ENCODE results near the gene CCP110.

The CCP110 gene, protein sequence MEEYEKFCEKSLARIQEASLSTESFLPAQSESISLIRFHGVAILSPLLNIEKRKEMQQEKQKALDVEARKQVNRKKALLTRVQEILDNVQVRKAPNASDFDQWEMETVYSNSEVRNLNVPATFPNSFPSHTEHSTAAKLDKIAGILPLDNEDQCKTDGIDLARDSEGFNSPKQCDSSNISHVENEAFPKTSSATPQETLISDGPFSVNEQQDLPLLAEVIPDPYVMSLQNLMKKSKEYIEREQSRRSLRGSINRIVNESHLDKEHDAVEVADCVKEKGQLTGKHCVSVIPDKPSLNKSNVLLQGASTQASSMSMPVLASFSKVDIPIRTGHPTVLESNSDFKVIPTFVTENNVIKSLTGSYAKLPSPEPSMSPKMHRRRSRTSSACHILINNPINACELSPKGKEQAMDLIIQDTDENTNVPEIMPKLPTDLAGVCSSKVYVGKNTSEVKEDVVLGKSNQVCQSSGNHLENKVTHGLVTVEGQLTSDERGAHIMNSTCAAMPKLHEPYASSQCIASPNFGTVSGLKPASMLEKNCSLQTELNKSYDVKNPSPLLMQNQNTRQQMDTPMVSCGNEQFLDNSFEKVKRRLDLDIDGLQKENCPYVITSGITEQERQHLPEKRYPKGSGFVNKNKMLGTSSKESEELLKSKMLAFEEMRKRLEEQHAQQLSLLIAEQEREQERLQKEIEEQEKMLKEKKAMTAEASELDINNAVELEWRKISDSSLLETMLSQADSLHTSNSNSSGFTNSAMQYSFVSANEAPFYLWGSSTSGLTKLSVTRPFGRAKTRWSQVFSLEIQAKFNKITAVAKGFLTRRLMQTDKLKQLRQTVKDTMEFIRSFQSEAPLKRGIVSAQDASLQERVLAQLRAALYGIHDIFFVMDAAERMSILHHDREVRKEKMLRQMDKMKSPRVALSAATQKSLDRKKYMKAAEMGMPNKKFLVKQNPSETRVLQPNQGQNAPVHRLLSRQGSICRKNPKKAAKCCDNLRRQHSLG

DNA sequence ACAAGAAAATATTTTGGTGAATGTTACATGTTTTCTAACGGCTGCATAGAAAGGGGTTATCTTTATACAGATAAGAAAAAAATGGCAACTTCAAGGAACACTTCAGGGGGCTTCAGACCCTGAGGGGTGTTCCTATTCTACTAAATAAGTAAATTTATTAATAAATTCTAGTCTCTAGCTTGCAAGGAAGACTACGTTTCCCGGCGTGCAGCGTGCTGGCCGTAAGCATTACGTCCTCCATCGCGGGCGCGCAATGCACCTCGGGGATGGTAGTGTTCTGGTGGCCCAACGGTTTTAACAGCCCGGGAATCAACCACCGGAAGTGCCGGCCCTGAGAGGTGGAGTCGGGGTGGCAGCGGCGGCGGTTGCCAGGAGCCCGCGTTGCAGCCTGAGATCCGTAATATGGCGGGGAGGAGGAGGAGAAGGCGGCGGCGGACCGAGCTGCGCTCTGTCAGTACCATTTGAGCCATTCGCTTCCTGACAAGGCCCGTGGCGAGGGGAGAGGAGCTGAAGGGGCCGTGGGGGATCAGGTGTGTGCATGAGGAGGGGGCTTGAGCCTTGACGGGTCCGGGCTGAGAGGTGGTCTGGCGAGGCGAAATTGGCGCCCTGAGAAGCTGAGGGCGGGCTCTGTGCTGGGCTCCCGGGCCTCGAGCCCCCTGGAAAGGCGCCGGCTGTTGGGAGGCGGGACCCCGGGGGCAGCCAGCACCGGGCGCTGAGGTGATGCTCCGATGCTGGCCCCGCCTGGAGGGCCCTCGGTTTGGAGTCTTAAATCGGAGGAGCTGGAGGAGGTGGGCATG, at the start of gene CCP110:
Gene CCP110, plus strand, starts transcription at position 384 of the 797 bp plus-strand sequence. CDS start 3,940 bp downstream, outside the sequence.
- DNase-seq: peak; percentile 92

DNA sequence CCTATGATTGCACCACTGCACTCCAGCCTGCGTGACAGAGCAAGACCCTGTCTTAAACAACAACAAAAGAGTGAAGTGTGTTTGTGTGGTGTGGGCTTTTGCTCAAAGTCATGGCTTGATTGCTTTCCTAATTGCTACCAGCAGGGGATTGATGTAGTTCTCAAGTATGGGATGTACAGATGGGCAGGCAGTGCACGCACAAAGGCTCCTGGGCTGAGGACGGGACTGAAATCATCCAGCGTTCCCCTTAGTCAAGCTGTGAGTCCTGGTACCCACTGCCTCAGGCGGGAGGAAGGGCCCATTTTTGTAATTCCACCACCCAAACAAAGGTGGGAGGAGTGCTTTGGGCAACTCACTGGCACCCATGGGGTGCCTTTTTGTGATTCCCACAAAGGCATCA, 49.1 kb upstream of the CCP110 start:
- no peak for DNase-seq

DNA sequence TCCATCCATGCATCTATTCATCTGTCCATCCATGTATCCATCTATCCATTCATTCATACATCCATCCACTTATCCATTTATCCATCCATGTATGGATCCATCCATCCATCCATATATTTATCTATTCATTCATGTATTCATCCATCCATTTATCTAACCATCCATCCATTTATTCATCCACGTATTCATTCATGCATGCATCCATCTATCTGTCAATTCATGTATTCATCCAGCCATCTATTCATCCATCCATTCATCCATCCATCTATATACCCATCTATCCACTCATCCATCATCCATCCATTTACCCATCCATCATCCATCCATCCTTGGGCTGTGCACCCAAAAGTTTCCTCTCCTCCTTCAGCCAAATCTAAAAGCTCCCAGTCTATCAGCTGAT, 45.2 kb upstream of the CCP110 start:
- no peak for DNase-seq

DNA sequence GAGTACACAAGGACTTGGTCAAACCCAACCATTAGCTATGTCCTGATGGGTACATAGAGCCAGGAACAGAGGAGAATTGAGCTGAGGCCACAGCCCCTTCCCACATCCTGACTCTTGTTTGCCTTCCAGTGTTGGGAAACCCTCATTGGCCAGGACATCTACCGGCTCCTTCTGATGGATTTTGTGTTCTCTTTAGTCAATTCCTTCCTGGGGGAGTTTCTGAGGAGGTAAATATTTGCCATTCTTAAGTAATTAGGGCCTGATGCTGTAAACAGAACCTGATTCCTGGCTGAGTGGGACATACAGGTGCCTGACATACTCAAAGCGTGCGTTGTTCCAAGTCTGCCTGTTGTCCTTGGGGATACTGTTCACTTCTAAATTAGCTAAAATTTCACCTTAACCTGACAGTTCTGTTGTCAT, 44.4 kb upstream of the CCP110 start:
- DNase-seq: no peak

DNA sequence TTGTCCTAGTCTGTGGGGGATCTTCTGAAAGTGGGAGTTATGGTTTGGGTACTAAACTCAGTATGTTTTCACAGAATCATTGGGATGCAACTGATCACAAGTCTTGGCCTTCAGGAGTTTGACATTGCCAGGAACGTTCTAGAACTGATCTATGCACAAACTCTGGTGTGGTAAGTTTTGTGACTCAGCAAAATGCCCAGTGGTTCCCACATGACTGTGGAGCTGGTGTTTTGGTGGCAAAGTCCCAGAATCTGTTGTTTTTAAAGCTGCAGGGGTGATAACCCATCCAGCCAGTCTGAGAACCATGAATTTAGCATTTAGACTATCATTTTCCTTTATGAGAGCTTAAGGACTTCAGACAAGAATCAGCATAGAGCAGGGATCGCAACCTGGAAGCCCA, 42.4 kb upstream of the CCP110 start:
- no peak for DNase-seq

DNA sequence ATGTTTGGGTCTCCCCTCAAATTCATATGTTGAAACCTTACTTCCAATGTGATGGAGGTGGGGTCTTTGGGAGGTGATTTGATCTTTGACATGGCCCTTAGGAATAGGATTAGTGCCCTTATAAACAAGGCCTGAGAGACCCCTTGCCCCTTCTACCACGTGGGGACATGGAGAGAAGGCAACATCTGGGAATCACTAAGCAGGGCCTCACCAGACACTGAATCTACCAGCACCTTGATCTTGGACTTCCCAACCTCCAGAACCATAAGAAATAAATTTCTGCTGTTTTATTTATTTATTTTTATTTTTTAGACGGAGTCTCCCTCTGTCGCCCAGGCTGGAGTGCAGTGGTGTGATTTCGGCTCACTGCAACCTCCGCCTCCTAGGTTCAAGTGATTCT, 42.0 kb upstream of the CCP110 start:
- no peak for DNase-seq

DNA sequence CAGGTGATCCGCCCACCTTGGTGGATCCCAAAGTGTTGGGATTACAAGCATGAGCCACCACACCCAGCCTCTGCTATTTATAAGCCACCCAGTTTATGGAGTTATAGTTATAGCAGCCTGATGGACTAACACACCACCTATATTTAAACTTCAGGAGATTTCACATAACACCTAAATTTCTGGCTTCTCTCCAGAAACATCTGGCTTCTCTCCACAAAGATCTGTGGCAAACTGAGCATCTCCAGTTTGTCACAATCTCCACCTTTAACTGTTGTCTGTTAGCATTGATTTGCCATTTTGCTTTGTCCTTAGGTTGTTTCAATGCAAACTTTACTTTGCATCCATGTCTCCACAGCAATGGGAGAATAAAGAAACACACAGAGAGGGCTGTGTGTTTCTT, 41.5 kb upstream of the CCP110 start:
- DNase-seq: no peak

DNA sequence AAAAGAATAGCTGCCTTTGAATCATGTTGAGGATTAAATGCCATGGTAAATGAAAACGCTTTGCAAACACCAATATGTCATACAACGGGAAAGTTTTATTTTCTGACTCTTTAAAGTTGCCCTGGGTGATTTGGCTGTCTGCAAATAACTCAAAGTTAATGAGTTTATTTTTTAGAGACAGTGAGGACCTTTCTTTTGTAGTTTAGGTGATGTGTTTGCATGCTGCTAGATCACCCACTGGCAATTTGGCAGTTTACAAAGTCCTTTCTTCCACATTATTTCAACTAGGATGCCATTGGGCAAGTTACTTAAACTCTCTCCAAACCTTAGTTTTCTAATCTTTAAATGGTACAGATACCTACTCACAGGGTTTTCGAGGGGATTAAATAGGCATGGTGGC, 39.6 kb upstream of the CCP110 start:
- no peak for DNase-seq

DNA sequence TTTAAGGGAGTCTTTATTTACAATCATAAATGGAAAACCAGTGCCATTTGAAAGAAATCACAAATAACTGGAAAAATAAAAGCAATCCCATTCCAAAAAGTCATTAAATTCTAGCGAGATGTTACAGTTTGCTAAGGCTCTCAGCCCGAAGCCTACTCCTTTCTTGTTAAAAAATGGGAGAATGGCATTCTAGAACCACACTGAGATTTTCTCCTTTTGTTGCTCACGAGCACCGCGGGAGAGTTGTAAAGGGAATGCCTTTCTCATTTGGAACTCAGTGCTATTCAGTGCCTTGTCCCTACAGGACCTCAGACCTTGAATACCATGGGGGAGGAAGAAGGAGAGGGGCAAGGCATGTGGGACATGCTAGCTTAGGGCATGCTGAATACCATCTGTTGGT, 38.1 kb upstream of the CCP110 start:
- no peak for DNase-seq

DNA sequence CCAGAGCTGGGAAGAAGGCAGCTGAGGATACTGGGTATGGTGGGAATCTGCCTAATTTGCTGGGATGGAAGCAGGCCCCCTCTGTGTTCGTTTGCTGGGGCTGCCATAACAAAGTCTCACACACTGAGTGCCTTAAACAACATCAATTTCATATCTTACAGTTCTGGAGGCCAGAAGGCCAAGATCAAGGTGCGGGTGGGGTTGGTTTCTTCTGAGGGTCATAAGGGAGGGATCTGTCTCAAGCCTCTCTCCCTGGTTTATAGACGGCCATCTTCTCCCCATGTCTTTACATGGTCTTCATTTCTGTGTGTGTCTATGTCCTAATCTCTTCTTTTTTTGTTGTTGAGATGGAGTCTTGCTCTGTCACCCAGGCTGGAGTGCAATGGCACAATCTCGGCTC, 37.7 kb upstream of the CCP110 start:
- no peak for DNase-seq

DNA sequence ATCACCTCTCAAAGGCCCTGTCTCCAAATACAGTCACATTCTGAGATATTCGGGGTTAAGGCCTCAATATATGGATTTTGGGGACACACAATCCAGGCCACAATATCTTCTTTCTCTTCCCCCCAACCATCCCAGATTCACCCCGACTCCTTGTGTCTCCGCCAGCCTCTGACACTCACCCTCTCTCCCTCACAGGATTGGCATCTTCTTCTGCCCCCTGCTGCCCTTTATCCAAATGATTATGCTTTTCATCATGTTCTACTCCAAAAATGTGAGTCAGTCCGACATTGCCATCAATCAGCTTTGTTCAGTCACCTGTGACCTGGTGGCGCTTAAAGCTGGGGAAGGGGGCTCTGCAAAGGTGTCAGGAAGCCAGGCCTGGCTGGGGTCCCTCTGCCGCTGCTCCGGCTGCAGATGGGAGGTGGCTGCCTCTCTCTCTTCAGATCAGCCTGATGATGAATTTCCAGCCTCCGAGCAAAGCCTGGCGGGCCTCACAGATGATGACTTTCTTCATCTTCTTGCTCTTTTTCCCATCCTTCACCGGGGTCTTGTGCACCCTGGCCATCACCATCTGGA, 36.9 kb upstream of the CCP110 start:
- DNase-seq: no peak

DNA sequence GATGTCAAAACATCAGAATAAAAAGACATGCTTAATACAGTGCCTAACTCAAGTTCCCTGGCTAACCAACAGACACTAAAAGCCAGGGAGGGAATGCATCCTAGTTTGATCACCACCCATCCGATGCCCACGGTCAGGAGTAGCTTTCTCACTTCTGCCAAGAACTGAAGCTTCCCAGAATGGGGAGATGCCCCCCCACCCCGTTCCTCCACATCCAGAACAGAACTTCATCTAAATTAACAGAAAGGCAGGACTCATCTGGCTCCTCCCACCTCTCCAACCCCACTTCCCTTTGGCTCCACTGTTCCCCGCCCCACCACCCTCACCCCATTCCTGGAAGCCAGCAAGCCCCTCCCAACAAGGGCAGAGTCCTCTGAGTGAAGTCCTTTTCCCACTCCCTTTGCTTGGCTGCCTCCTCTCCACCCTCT, 35.5 kb upstream of the CCP110 start:
- no peak for DNase-seq

DNA sequence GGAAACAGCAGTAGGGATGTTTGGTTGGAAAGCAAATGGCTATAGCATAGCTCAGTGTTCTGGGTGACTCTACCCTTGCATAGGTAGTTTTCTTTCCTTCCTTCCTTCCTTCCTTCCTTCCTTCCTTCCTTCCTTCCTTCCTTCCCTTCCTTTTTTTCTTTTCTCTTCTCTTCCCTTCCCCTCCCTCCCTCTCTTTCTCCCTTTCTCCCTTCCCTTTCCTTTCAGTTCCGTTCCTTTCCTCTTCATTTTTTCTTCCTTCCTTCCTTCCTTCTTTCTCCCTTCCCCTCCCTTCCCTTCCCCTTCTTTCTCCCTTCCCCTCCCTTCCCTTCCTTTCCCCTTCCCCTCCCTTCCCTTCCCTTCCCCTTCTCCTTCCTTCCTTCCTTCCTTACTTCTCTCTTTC, 33.1 kb upstream of the CCP110 start:
- DNase-seq: no peak

DNA sequence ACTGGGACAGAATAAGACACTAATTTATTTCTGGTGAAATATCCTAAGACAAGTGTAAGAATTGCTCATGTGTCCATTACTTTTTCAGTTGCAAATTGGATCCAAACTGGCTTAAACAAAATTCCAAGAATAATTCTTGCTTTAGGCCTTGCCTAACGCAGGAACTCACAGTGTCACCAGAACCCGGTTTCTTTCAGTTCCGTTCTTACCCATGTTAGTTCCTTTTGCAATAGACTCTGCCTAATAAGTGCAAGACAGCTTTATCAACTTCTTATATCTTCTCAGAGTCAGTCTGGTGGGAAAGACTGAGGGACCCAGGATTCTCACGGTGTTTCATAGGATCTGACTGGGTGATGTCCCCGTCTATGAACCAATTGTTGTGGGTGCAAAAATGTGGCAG, 26.6 kb upstream of the CCP110 start:
- DNase-seq: no peak

DNA sequence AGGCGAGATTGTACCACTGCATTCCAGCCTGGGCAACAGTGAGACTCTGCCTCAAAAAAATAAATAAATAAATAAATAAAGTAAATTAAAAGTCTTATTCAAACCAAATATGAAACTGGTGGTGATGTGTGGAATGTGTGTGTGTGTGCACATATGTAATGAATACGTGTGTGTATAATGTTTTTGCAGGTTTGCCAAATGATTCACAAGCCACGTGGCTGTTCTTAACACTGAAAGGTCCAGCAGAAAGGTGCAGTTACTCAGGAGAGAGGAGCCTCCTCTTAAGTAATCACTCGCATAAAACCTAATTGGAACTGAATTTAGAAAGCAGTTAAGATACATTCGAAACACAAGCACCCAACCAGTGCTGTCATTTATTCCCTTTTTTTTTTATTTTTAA, 24.7 kb upstream of the CCP110 start:
- DNase-seq: no peak

DNA sequence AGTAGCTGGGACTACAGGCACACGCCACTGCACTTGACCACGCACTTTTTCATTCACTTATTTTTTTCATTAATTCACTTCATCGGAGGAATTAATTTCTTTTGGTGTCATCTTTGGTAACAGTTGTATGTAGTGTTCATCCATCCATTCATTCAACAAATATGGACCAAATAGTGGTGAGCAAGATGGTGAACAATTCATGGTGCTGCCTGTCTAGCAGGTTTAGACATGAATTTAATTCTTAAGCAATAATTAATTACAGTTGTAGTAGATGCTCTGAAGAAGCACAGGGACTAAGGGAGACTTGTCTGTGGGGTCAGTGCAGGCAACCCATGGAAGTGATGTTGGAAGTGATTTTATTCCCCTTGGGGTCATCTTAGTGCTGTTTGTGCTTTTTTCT, 24.3 kb upstream of the CCP110 start:
- no peak for DNase-seq

DNA sequence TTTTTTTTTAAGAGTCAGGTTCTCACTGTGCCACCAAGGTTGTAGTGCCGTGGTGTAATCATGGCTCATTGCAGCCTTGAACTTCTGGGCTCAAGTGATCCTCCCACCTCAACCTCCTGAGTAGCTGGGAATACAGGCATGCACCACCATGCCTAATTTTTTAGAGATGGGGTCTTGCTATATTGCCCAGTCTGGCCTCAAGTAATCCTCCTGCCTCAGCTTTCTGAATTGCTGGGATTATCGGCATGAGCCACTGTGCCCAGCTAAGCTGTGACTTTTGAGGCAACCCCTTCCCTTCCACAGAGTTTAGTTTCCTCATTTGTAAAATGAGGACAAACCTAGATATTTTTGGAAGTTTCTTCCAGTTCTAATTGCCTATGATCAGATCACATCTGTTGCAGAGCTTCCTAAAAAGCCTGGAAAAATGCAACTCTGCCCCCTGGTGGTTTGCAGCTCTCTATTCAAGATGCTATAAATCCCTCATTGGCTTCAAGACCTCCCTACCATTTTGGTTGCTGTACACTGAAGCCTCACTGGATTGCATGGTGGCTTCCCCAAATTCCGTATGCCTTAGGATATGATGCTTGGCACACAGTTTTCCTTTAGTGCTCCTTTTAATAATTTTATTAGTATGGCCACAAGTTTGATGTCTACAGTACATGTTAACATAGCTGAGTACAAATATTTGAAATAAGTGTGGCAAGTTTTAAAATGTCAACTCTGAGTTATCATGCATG, 21.2 kb upstream of the CCP110 start:
- peak; percentile 35 for DNase-seq

DNA sequence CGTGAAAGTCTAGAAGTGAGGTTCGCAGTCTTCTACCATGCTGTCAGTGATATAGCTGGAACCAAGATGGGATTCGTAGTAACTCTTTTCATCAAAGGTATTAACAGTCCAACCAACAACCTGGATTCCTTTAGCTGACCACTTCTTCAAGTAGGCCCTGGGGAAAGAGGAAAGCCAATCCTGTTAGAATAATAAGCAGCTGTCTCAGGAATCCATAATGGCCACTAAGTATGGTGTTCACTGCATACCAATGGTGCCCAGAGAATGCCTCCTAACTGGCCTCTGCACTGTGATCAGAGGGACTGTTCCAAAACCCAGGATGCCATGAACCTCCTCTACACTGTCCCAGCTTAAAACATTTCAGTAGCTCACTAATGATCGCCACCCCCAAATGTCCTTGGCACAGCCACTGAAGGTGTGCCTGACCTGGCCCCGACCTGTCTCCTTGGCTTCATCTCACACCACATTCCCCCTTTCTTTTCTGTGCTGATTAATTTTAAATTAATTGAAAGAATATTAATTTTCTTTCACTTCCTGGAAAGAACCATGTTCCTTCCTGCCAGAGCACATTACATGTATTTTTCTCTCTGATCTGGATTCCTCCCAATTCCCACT, 20.2 kb upstream of the CCP110 start:
- no peak for DNase-seq

DNA sequence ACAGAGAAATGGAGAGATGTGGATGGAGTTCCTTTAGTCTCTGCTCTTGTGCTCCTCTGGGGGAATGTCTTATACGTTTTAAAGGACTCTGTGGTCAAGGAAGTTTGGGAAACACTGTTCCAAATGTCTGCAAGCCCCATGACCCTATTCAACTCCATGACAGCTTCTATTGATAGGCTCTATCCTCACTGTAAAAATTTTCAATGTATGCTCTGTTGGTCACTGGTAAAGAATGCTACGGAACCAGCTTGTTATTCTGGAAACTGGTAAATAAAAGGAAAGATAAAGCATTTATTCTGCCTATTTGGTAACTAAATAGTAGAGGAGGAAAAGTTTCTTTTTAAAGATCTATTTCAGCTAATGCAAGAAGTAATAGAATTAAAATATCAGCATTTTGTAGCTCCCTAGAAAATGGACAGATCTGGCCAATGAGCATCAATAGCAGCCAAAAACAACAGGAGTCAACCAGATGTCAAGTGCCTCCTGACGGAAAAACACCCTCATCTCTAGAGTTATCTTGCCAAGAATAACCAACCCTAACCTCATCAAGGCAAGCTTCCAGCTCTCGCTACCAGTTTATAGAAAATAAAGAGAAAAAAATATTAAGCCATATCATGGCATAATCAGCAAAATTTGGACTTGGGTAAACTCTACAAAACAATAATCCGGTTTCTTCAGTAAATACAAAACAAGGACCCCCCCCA, 18.0 kb upstream of the CCP110 start:
- no peak for DNase-seq

DNA sequence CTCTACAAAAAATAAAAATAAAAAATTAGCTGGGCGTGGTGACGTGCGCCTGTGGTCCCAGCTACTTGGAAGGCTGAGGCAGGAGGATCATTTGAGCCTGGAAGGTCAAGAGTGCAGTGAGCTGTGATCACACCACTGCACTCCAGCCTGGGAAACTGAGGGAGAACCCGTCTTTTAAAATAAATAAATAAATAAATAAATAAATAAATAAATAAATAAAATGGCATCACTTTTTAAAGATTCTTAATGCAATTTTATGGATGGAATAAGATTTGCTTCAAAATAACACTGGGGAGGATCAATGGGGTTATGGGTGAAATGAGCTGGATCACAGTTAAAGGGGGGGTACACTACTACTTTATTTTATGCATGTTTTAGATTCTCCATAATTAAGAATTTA, 16.8 kb upstream of the CCP110 start:
- DNase-seq: no peak

DNA sequence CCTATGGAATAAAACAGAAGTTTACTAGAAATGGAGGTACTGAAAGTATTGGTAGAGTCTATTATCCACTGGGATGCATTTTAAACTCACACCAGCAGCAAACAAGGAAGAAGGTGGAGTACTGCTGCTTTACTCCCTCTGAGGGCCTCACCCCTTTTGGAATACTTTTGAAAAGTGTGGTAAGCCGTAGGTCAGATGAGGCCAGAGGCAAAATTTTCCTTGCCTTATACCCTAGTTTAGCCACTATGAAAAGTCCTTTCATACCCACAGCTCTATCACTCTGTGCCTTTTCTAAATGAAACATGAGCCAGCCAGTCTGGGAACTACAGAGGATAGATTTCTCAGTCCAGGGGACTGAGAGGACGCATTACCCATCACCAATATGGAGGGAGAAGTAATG, 15.9 kb upstream of the CCP110 start:
- no peak for DNase-seq

Measured in NCI-H2107 (cell line).